Thoracic aorta (tissue), 2 donors: Measurements from ENCODE around the gene PCBP1. TPM values are rescaled to one million over a fixed set of nuclear protein-coding genes. Genes with fewer than 3 reads are reported as not detected.

Experiments used
- ATAC-seq: fragments of 150-250 bp; one replicate; pipeline ENCODE4 v1.8.0; 2017; ENCODE audit warnings: low read depth; ENCODE audit not compliant: insufficient number of reproducible peaks, low FRiP score
- DNase-seq: peaks from one replicate; pipeline ENCODE4 v3.0.0-alpha.2; 2020; ENCODE audit warnings: low spot score
- H3K27ac ChIP-seq, 2 donors: fragments of 200-600 bp; sonication (generic); 1 replicate in 1 of 2; 2 replicates in 1 of 2; pipeline ENCODE4 v1.5.1; 2016; ENCODE audit warnings: mild to moderate bottlenecking in 2 of 2, moderate library complexity in 2 of 2
- H3K27me3 ChIP-seq: fragments of 200-600 bp; sonication (generic); replicated peaks from 2 replicates; pipeline ENCODE4 v1.6.0; 2016; ENCODE audit warnings: mild to moderate bottlenecking; ENCODE audit not compliant: insufficient read depth
- H3K36me3 ChIP-seq: fragments of 200-600 bp; sonication (generic); one replicate; pipeline ENCODE4 v1.5.1; 2016
- H3K4me1 ChIP-seq, 2 donors: fragments of 200-600 bp; sonication (generic); 1 replicate in 1 of 2; 2 replicates in 1 of 2; pipeline versions ENCODE4 v1.5.1 to v1.6.0; 2016; ENCODE audit warnings: low read depth in 2 of 2, mild to moderate bottlenecking in 1 of 2; ENCODE audit not compliant: control insufficient read depth in 1 of 2
- H3K4me3 ChIP-seq: fragments of 200-600 bp; sonication (generic); 2 replicates; pipeline ENCODE4 v1.5.1; 2016; ENCODE audit warnings: mild to moderate bottlenecking
- H3K9me3 ChIP-seq: fragments of 200-600 bp; sonication (generic); 2 replicates; pipeline ENCODE4 v1.5.1; 2016
- total RNA-seq, 2 donors: library from RNA; depleted of rRNA; stranded (reverse); fragments of >200 nt; gene quantifications; one replicate each; pipeline versions ENCODE4 v1.1.0 to v1.2.3, GENCODE V29; 2016
- TF ChIP-seq, protein P1 (sequence below): fragments of 200-600 bp; sonication (generic); IDR thresholded peaks from one replicate; pipeline ENCODE4 v1.5.1; 2019; ENCODE audit warnings: antibody characterized with exemption

The PCBP1 gene
- total RNA-seq, 2 donors from 2014 or later, result 153 to 235 TPM

DNA sequence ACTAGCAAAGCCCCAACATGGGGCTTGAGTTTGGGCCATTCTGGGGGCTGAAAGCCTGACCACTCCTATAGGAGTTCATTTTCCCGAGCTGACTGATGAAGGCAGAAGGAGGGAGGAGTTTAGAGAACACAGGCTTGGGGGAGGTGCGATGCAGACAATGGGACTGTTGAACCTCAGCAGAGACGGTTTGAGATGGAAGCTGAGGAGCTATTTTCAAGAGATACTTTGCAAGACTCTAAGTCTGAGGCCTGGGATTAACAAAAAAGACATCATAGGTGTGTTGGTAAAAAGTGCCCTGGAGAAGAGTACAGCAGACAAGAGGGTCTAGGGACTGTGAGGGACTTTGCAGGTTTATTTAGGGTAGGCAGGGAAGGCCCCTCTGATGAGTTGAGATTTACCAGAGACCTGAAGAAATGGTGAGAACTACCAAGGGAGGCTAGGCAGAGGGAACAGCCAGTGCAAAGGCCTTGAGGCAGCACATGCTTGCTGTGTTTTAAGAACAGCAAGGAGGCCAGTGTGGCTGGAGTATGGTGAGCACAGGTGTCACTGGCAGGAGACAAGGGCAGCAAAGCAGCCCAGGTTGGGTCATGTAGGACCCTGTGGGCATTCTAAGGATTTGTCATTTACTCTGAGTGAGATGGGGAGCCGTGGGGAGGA lies 31.6 kb downstream of the PCBP1 start:
- peaks cover 8 to 30% of the 10 kb centered on the region in 2 donors for H3K4me1 ChIP-seq
- H3K27ac ChIP-seq, result no peak overlapping the region
- TF ChIP-seq, protein P1, sequence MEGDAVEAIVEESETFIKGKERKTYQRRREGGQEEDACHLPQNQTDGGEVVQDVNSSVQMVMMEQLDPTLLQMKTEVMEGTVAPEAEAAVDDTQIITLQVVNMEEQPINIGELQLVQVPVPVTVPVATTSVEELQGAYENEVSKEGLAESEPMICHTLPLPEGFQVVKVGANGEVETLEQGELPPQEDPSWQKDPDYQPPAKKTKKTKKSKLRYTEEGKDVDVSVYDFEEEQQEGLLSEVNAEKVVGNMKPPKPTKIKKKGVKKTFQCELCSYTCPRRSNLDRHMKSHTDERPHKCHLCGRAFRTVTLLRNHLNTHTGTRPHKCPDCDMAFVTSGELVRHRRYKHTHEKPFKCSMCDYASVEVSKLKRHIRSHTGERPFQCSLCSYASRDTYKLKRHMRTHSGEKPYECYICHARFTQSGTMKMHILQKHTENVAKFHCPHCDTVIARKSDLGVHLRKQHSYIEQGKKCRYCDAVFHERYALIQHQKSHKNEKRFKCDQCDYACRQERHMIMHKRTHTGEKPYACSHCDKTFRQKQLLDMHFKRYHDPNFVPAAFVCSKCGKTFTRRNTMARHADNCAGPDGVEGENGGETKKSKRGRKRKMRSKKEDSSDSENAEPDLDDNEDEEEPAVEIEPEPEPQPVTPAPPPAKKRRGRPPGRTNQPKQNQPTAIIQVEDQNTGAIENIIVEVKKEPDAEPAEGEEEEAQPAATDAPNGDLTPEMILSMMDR, result no peak
- H3K4me3 ChIP-seq, result no peak overlapping the region
- no peaks in the 10 kb centered on the region for H3K27me3 ChIP-seq
- H3K36me3 ChIP-seq, result no peaks in the 10 kb centered on the region
- no peak for DNase-seq
- H3K9me3 ChIP-seq, result no peaks in the 10 kb centered on the region
- ATAC-seq, result no peak

DNA sequence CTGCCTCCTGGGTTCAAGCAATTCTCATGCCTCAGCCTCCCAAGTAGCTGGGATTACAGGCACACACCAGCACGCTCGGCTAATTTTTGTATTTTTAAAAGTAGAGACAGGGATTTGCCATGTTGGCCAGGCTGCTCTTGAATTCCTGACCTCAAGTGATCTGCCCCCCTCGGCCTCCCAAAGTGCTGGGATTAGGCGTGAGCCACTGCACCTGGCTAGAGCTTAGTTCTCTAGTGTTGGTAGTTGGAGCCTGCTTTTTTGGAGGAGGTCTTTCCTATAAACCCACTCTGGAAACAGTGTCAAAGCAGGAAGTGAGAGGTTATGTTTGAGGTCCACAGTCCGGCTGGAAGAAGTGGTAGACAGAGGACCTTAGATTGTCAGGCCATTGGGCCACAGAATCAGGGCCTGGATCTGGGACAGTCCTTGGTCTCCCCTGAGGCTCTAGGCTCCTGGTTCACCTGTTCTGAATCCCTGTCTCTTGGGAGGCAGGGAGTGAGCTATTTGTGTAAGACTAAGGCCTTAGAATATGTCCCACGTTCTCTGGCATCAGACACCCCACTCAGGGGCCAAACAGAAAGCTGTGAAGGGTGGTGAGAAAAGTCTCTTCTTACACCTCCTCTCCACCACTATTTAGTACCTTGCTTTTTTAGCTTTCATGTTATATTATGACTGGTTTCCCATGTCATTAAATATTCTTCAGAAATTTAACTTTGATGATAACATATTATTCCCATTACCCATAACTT lies 34.5 kb downstream of the PCBP1 start:
- Histone ChIP-seq H3K4me1 (peaks cover 19 to 34% of the 10 kb centered on the region in 2 donors), H3K27me3 (no peaks in the 10 kb centered on the region), H3K4me3 (no peak overlapping the region), H3K9me3 (no peaks in the 10 kb centered on the region), H3K27ac (peak overlapping the region; percentile 62 to 99), H3K36me3 (no peaks in the 10 kb centered on the region)
- DNase-seq, result no peak
- TF ChIP-seq, protein P1, result no peak
- no peak for ATAC-seq

DNA sequence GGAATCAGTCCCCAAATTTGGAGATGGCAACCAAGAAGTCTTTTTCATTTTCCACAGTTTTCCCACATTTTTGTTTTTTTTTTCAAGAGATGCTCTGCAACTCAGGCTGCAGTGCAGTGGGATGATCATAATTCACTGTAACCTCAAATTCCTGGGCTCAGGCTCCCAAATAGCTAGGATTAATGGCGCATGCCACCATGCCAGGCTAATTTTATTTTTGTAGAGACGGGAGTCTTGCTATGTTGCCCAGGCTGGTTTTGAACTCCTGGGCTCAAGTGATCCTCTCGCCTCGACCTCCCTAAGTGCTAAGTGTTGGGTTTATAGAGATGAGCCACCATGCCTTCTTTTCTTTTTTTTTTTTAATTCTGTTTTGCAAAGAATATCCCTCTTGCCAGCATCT lies 35.2 kb downstream of the PCBP1 start:
- H3K36me3 ChIP-seq, result no peaks in the 10 kb centered on the region
- H3K27ac ChIP-seq, result peak overlapping the region in 1 of 2 donors; percentile 99
- DNase-seq (no peak), ATAC-seq (no peak)
- no peaks in the 10 kb centered on the region for H3K27me3 ChIP-seq
- no peak overlapping the region for H3K4me3 ChIP-seq
- H3K4me1 ChIP-seq, result peaks cover 19 to 33% of the 10 kb centered on the region in 2 donors
- TF ChIP-seq, protein P1, result no peak
- H3K9me3 ChIP-seq, result no peaks in the 10 kb centered on the region

DNA sequence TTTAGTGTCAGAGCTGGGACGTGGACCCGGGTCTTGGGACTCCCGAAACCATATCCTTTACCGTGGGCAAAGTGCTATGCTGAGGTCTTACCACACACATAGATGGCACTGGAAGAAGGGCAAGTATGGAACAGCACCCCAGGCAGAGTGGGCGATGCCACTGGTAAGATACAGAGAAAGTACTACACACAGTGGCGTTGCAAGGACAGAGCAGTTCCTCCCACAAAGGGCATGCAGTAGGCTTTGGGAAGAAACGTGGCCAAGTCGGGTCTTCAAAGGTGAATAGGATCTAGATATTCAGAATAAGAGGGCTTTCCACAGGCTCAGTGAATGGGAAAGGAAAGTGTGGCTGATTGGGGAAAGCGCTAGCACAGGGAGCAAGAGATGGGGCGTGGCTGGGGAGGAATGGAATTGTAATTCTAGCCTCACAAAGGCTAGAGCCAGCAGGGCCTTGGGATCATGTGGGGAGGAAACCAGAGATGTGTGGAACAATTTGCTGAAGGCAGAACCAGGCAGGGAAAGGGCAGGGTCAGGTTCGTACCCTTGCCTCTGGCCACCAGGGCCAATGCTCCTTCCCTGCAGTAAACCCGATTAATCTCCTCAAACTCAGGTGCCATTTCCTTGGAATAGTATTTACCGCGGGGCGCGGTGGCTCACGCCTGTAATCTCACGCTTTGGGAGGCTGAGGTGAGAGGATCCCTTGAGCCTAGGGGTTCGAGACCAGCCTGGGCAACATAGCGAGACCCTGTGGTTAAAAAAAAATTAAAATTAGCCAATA lies 36.0 kb downstream of the PCBP1 start:
- Histone ChIP-seq H3K4me1 (peaks cover 19 to 34% of the 10 kb centered on the region in 2 donors), H3K36me3 (no peaks in the 10 kb centered on the region), H3K27me3 (no peaks in the 10 kb centered on the region), H3K4me3 (peak overlapping the region; percentile 78), H3K9me3 (no peaks in the 10 kb centered on the region), H3K27ac (peak overlapping the region; percentile 96 to 99)
- no peak for DNase-seq
- TF ChIP-seq, protein P1, result no peak
- ATAC-seq, result no peak

DNA sequence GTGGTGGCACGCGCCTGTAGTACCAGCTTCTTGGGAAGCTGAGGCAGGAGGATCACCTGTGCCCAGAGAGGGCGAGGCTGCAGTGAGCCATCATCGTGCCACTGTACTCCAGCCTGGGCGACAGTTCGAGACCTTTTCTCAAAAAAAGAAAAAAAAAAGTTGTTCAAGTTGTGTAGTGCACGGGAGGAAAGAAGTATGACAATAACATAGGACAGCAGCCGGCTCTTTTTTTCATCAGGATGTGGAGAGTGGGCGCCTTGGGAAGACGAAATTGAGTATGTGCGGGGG lies 36.5 kb downstream of the PCBP1 start:
- Histone ChIP-seq H3K36me3 (no peaks in the 10 kb centered on the region), H3K9me3 (no peaks in the 10 kb centered on the region), H3K27me3 (no peaks in the 10 kb centered on the region), H3K27ac (peak overlapping the region; percentile 96 to 99), H3K4me1 (peaks cover 19 to 34% of the 10 kb centered on the region in 2 donors), H3K4me3 (peak overlapping the region; percentile 78)
- TF ChIP-seq, protein P1, result no peak
- DNase-seq, result no peak
- no peak for ATAC-seq
